Stimulated activated effector memory CD8-positive, alpha-beta T cell treated with anti-CD3 and anti-CD28 coated beads, Interleukin-12 subunit alpha, Interleukin-12 subunit beta, amount 100 ng/mL, for 72 hours (primary cell): Measurements from ENCODE around the gene IGSF6.

Experiments used
- ATAC-seq: fragments of 150-1000 bp; cut with Tn5 transposase; 2 replicates; pipeline ENCODE4 v1.10.0; 2021
- DNase-seq, 2 donors: peaks; one replicate each; pipeline ENCODE4 v3.0.0; 2021 to 2022; ENCODE audit warnings: low spot score in 2 of 2
- H3K27ac Mint-ChIP-seq: one replicate; pipeline ENCODE4 v1.8.0; 2022; ENCODE audit warnings: mild to moderate bottlenecking, mixed read lengths
- H3K36me3 Mint-ChIP-seq: one replicate; pipeline ENCODE4 v1.8.0; 2022; ENCODE audit warnings: mild to moderate bottlenecking, mixed read lengths
- H3K4me1 Mint-ChIP-seq: one replicate; pipeline ENCODE4 v1.8.0; 2022; ENCODE audit warnings: mixed read lengths
- H3K4me3 Mint-ChIP-seq: one replicate; pipeline ENCODE4 v1.8.0; 2022; ENCODE audit warnings: mild to moderate bottlenecking, mixed read lengths
- H3K9me3 Mint-ChIP-seq: one replicate; pipeline ENCODE4 v1.8.0; 2022; ENCODE audit warnings: mixed read lengths

IGSF6 gene

GRCh38 chr16:21626659-21627277 is 25.6 kb downstream of the IGSF6 start:
- ATAC-seq, result peak; percentile 84
- H3K4me1 Mint-ChIP-seq, result peaks cover 23% of the 10 kb centered on the region
- H3K36me3 Mint-ChIP-seq, result peaks cover 66% of the 10 kb centered on the region
- H3K27ac Mint-ChIP-seq, result peak overlapping the region; percentile 88
- DNase-seq, result no peak
- no peaks in the 10 kb centered on the region for H3K9me3 Mint-ChIP-seq
- peak overlapping the region; percentile 27 for H3K4me3 Mint-ChIP-seq

GRCh38 chr16:21625026-21625425 is 27.4 kb downstream of the IGSF6 start:
- ATAC-seq (no peak), DNase-seq (no peak)
- Mint-ChIP-seq H3K36me3 (peaks cover 78% of the 10 kb centered on the region), H3K9me3 (no peaks in the 10 kb centered on the region), H3K4me3 (no peak overlapping the region), H3K4me1 (peaks cover 27% of the 10 kb centered on the region), H3K27ac (no peak overlapping the region)

- ATAC-seq (peak; percentile 76), DNase-seq (no peak)
- H3K27ac Mint-ChIP-seq, result no peak overlapping the region
- H3K4me1 Mint-ChIP-seq, result peaks cover 29% of the 10 kb centered on the region
- no peak overlapping the region for H3K4me3 Mint-ChIP-seq
- H3K36me3 Mint-ChIP-seq, result peaks cover 86% of the 10 kb centered on the region
- no peaks in the 10 kb centered on the region for H3K9me3 Mint-ChIP-seq
Observed at GRCh38 chr16:21622545-21622944, 29.9 kb downstream of the IGSF6 start.

- Mint-ChIP-seq H3K4me3 (no peak overlapping the region), H3K27ac (no peak overlapping the region), H3K9me3 (no peaks in the 10 kb centered on the region), H3K36me3 (peaks cover 80% of the 10 kb centered on the region), H3K4me1 (peaks cover 29% of the 10 kb centered on the region)
- ATAC-seq (no peak), DNase-seq (no peak)
Observed at GRCh38 chr16:21620592-21620991, 31.8 kb downstream of the IGSF6 start.

- no peak for DNase-seq
- no peaks in the 10 kb centered on the region for H3K9me3 Mint-ChIP-seq
- peaks cover 73% of the 10 kb centered on the region for H3K36me3 Mint-ChIP-seq
- no peak overlapping the region for H3K4me3 Mint-ChIP-seq
- peaks cover 35% of the 10 kb centered on the region for H3K4me1 Mint-ChIP-seq
- no peak overlapping the region for H3K27ac Mint-ChIP-seq
- no peak for ATAC-seq
Observed at GRCh38 chr16:21619765-21620425, 32.5 kb downstream of the IGSF6 start.

- Mint-ChIP-seq H3K36me3 (peaks cover 70% of the 10 kb centered on the region), H3K4me1 (peaks cover 36% of the 10 kb centered on the region), H3K27ac (no peak overlapping the region), H3K4me3 (no peak overlapping the region), H3K9me3 (no peaks in the 10 kb centered on the region)
- DNase-seq (no peak), ATAC-seq (no peak)
Observed at GRCh38 chr16:21618281-21618680, 34.1 kb downstream of the IGSF6 start.

GRCh38 chr16:21617607-21618006 is 34.8 kb downstream of the IGSF6 start:
- H3K27ac Mint-ChIP-seq, result no peak overlapping the region
- H3K4me3 Mint-ChIP-seq, result no peak overlapping the region
- peaks cover 67% of the 10 kb centered on the region for H3K36me3 Mint-ChIP-seq
- DNase-seq (no peak), ATAC-seq (peak; percentile 51)
- H3K9me3 Mint-ChIP-seq, result no peaks in the 10 kb centered on the region
- H3K4me1 Mint-ChIP-seq, result peaks cover 39% of the 10 kb centered on the region

- Mint-ChIP-seq H3K27ac (peak overlapping the region; percentile 76), H3K4me3 (no peak overlapping the region), H3K9me3 (no peaks in the 10 kb centered on the region), H3K36me3 (peaks cover 52% of the 10 kb centered on the region), H3K4me1 (peaks cover 51% of the 10 kb centered on the region)
- ATAC-seq (no peak), DNase-seq (no peak)
Observed at GRCh38 chr16:21614896-21615295, 37.5 kb downstream of the IGSF6 start.

- Mint-ChIP-seq H3K4me3 (no peak overlapping the region), H3K9me3 (no peaks in the 10 kb centered on the region), H3K27ac (no peak overlapping the region), H3K4me1 (peaks cover 57% of the 10 kb centered on the region), H3K36me3 (peaks cover 41% of the 10 kb centered on the region)
- ATAC-seq, result no peak
- DNase-seq, result no peak
Observed at GRCh38 chr16:21613781-21614180, 38.6 kb downstream of the IGSF6 start.

- no peak overlapping the region for H3K27ac Mint-ChIP-seq
- H3K9me3 Mint-ChIP-seq, result no peaks in the 10 kb centered on the region
- H3K36me3 Mint-ChIP-seq, result peaks cover 36% of the 10 kb centered on the region
- H3K4me3 Mint-ChIP-seq, result no peak overlapping the region
- H3K4me1 Mint-ChIP-seq, result peaks cover 61% of the 10 kb centered on the region
- no peak for DNase-seq
- ATAC-seq, result no peak
Observed at GRCh38 chr16:21613361-21613760, 39.0 kb downstream of the IGSF6 start.

- DNase-seq, result no peak
Observed at GRCh38 chr16:21611556-21612384, 40.6 kb downstream of the IGSF6 start.

GRCh38 chr16:21611198-21611555 is 41.2 kb downstream of the IGSF6 start:
- DNase-seq (no peak), ATAC-seq (no peak)
- Mint-ChIP-seq H3K4me3 (no peak overlapping the region), H3K36me3 (peaks cover 17% of the 10 kb centered on the region), H3K9me3 (no peaks in the 10 kb centered on the region), H3K27ac (peak overlapping the region; percentile 64), H3K4me1 (peaks cover 55% of the 10 kb centered on the region)

More at GRCh38 chr16:21611556-21612384, 40.6 kb downstream of the IGSF6 start:
- H3K36me3 Mint-ChIP-seq, result peaks cover 21% of the 10 kb centered on the region
- H3K4me1 Mint-ChIP-seq, result peaks cover 59% of the 10 kb centered on the region
- peak; percentile 77 for ATAC-seq
- H3K27ac Mint-ChIP-seq, result peak overlapping the region; percentile 64
- no peaks in the 10 kb centered on the region for H3K9me3 Mint-ChIP-seq
- H3K4me3 Mint-ChIP-seq, result peak overlapping the region; percentile 11

GRCh38 chr16:21610766-21611165 is 41.6 kb downstream of the IGSF6 start:
- Mint-ChIP-seq H3K4me1 (peaks cover 51% of the 10 kb centered on the region), H3K9me3 (no peaks in the 10 kb centered on the region), H3K27ac (no peak overlapping the region), H3K36me3 (peaks cover 17% of the 10 kb centered on the region), H3K4me3 (no peak overlapping the region)
- DNase-seq (no peak), ATAC-seq (no peak)

GRCh38 chr16:21610006-21610544 is 42.3 kb downstream of the IGSF6 start:
- Mint-ChIP-seq H3K4me3 (no peak overlapping the region), H3K9me3 (no peaks in the 10 kb centered on the region), H3K36me3 (peaks cover 17% of the 10 kb centered on the region), H3K4me1 (peaks cover 45% of the 10 kb centered on the region), H3K27ac (no peak overlapping the region)
- DNase-seq (no peak), ATAC-seq (no peak)

- Mint-ChIP-seq H3K4me1 (peaks cover 48% of the 10 kb centered on the region), H3K27ac (peak overlapping the region; percentile 44), H3K4me3 (peak overlapping the region; percentile 3), H3K36me3 (peaks cover 14% of the 10 kb centered on the region), H3K9me3 (no peaks in the 10 kb centered on the region)
- ATAC-seq, result peak; percentile 80
- no peak for DNase-seq
Observed at GRCh38 chr16:21608639-21609328, 43.6 kb downstream of the IGSF6 start.
